Measurements from ENCODE around the gene CCDC149. TPM values are rescaled to one million over a fixed set of nuclear protein-coding genes. Genes with fewer than 3 reads are reported as not detected.

The CCDC149 gene
- total RNA-seq, 1 experiment from 2014 or later: 3.6 TPM

GRCh38 chr4:24920008-24920407 is 7.2 kb upstream of the CCDC149 start:
- POLR2A ChIA-PET: no interaction called here
- in situ Hi-C loops (cut with HindIII; ENCODE audit: low pct_unique_long_range_greater_than_20kb, low sequenced_read_pairs): no loop called here

GRCh38 chr4:24917076-24917856 is 4.4 kb upstream of the CCDC149 start:
- BruUV-seq (replicated peaks): no TSS peak
- CTCF ChIA-PET: interaction anchor here (0.7 kb wide), 1 partner anchor 252 kb away, joined by 3 read pairs; no protein-coding TSS in a partner anchor
- no peaks in the 10 kb centered on the region for H3K9me3 ChIP-seq (ENCODE audit: control insufficient read depth, insufficient read depth, low read depth, low read length)
- H3K4me1 ChIP-seq (ENCODE audit: control insufficient read depth, insufficient read depth, low read length): no peaks in the 10 kb centered on the region
- POLR2A ChIA-PET: no interaction called here
- no peak overlapping the region for H3K27ac ChIP-seq (ENCODE audit: low read length)
- TF ChIP-seq REST (IDR thresholded peaks at IDR 0.05; ENCODE audit: insufficient read depth in 1 of 2, low read depth in 2 of 2, low read length in 1 of 2): no peak
- TF ChIP-seq CTCF (IDR thresholded peaks at IDR 0.05): no peak
- no peak for TF ChIP-seq SIN3A (IDR thresholded peaks at IDR 0.05; ENCODE audit: borderline replicate concordance, insufficient read depth, low read depth, low read length)
- TF ChIP-seq POLR2AphosphoS5 (IDR thresholded peaks at IDR 0.05; ENCODE audit: low read depth, low read length): no peak
- TF ChIP-seq TCF7L2 (IDR thresholded peaks at IDR 0.05; ENCODE audit: low read depth, low read length): no peak
- no peak overlapping the region for H3K4me3 ChIP-seq (ENCODE audit: low read depth in 2 of 2, low read length in 2 of 2)
- intact Hi-C loops (cut with micrococcal nuclease; ENCODE audit: unreplicated experiment) (no loop called here), in situ Hi-C loops (cut with HindIII; ENCODE audit: low pct_unique_long_range_greater_than_20kb, low sequenced_read_pairs) (no loop called here)
- H3K36me3 ChIP-seq (ENCODE audit: control insufficient read depth, insufficient read depth, low read length): no peaks in the 10 kb centered on the region
- no peaks in the 10 kb centered on the region; the same call in 1 of the 2 replicates for H3K27me3 ChIP-seq (ENCODE audit: control insufficient read depth, insufficient read depth, low read length)
- DNase-seq (ENCODE audit: low read depth, low spot score): no peak
- no peak for ATAC-seq

More at GRCh38 chr4:24920008-24920407, 7.2 kb upstream of the CCDC149 start:
- Histone ChIP-seq H3K36me3 (ENCODE audit: control insufficient read depth, insufficient read depth, low read length) (no peaks in the 10 kb centered on the region), H3K9me3 (ENCODE audit: control insufficient read depth, insufficient read depth, low read depth, low read length) (no peaks in the 10 kb centered on the region), H3K27ac (ENCODE audit: low read length) (no peak overlapping the region), H3K27me3 (ENCODE audit: control insufficient read depth, insufficient read depth, low read length) (no peaks in the 10 kb centered on the region; the same call in 1 of the 2 replicates), H3K4me3 (ENCODE audit: low read depth in 2 of 2, low read length in 2 of 2) (no peak overlapping the region), H3K4me1 (ENCODE audit: control insufficient read depth, insufficient read depth, low read length) (no peaks in the 10 kb centered on the region)
- TF ChIP-seq REST (IDR thresholded peaks at IDR 0.05; ENCODE audit: insufficient read depth in 1 of 2, low read depth in 2 of 2, low read length in 1 of 2) (no peak), SIN3A (IDR thresholded peaks at IDR 0.05; ENCODE audit: borderline replicate concordance, insufficient read depth, low read depth, low read length) (no peak), POLR2AphosphoS5 (IDR thresholded peaks at IDR 0.05; ENCODE audit: low read depth, low read length) (no peak), CTCF (IDR thresholded peaks at IDR 0.05) (no peak), TCF7L2 (IDR thresholded peaks at IDR 0.05; ENCODE audit: low read depth, low read length) (no peak)
- intact Hi-C loops (cut with micrococcal nuclease; ENCODE audit: unreplicated experiment): no loop called here
- DNase-seq (ENCODE audit: low read depth, low spot score) (no peak), ATAC-seq (no peak)
- CTCF ChIA-PET: no interaction called here
- no TSS peak for BruUV-seq (replicated peaks)

All from Panc1 (cell line).